Measurements from ENCODE around the gene LBX1. TPM values are rescaled to one million over a fixed set of nuclear protein-coding genes. Genes with fewer than 3 reads are reported as not detected.
"Not testable (repeated sequence)": the region's sequence is repeated elsewhere in the genome, so short reads cannot be mapped to it uniquely, and the experiment has no call there.

The LBX1 gene
- total RNA-seq, 1 donor from 2014 or later = not detected

GRCh38 chr10:101217450-101218281 lies 11.6 kb downstream of the LBX1 start:
- Mint-ChIP-seq H3K4me1 (peaks cover 26% of the 10 kb centered on the region), H3K9me3 (no peaks in the 10 kb centered on the region), H3K4me3 (no peak overlapping the region), H3K36me3 (ENCODE audit: low read depth) (peaks cover 4% of the 10 kb centered on the region), H3K27ac (no peak overlapping the region), H3K27me3 (peaks cover 86% of the 10 kb centered on the region)
- peak; percentile 69 for DNase-seq
- intact Hi-C loops (cut with micrococcal nuclease) = loop anchor here (5.0 to 10.0 kb wide), 3 partner anchors 173 to 1685 kb away; partner anchors contain the start of gene NKX2-3

GRCh38 chr10:101217044-101217425 lies 12.2 kb downstream of the LBX1 start:
- H3K36me3 Mint-ChIP-seq (ENCODE audit: low read depth) = peaks cover 4% of the 10 kb centered on the region
- peaks cover 86% of the 10 kb centered on the region for H3K27me3 Mint-ChIP-seq
- H3K9me3 Mint-ChIP-seq = no peaks in the 10 kb centered on the region
- peaks cover 26% of the 10 kb centered on the region for H3K4me1 Mint-ChIP-seq
- no peak for DNase-seq
- H3K27ac Mint-ChIP-seq = no peak overlapping the region
- H3K4me3 Mint-ChIP-seq = no peak overlapping the region
- intact Hi-C loops (cut with micrococcal nuclease) = loop anchor here (5.0 to 10.0 kb wide), 3 partner anchors 172 to 1685 kb away; partner anchors contain the start of gene NKX2-3

GRCh38 chr10:101216207-101217043 lies 12.8 kb downstream of the LBX1 start:
- H3K9me3 Mint-ChIP-seq = no peaks in the 10 kb centered on the region
- H3K27ac Mint-ChIP-seq = peak overlapping the region; percentile 71
- peak; percentile 60 for DNase-seq
- intact Hi-C loops (cut with micrococcal nuclease) = loop anchor here (1.0 to 10.0 kb wide), 4 partner anchors 9 to 1684 kb away; partner anchors contain the start of gene NKX2-3
- H3K4me1 Mint-ChIP-seq = peaks cover 21% of the 10 kb centered on the region
- H3K36me3 Mint-ChIP-seq (ENCODE audit: low read depth) = peaks cover 2% of the 10 kb centered on the region
- H3K4me3 Mint-ChIP-seq = no peak overlapping the region
- H3K27me3 Mint-ChIP-seq = peaks cover 86% of the 10 kb centered on the region

- Mint-ChIP-seq H3K27ac (no peak overlapping the region), H3K4me1 (peaks cover 18% of the 10 kb centered on the region), H3K4me3 (no peak overlapping the region), H3K36me3 (ENCODE audit: low read depth) (peaks cover 2% of the 10 kb centered on the region), H3K27me3 (peaks cover 81% of the 10 kb centered on the region), H3K9me3 (no peaks in the 10 kb centered on the region)
- intact Hi-C loops (cut with micrococcal nuclease) = loop anchor here (1.0 to 10.0 kb wide), 8 partner anchors 10 to 1683 kb away; partner anchors contain the start of gene NKX2-3
- DNase-seq = peak; percentile 60
Measured at GRCh38 chr10:101215397-101216206, 13.7 kb downstream of the LBX1 start.

- H3K4me1 Mint-ChIP-seq = peaks cover 18% of the 10 kb centered on the region
- H3K27me3 Mint-ChIP-seq = peaks cover 79% of the 10 kb centered on the region
- H3K36me3 Mint-ChIP-seq (ENCODE audit: low read depth) = peaks cover 2% of the 10 kb centered on the region
- DNase-seq = peak; percentile 90
- peak overlapping the region; percentile 69 for H3K27ac Mint-ChIP-seq
- peak overlapping the region; percentile 59 for H3K4me3 Mint-ChIP-seq
- no peaks in the 10 kb centered on the region for H3K9me3 Mint-ChIP-seq
- intact Hi-C loops (cut with micrococcal nuclease) = loop anchor here (1.0 to 10.0 kb wide), 8 partner anchors 24 to 1682 kb away; partner anchors contain the start of genes NKX2-3 and NPM3
Measured at GRCh38 chr10:101214446-101215396, 14.5 kb downstream of the LBX1 start.

- Mint-ChIP-seq H3K9me3 (no peaks in the 10 kb centered on the region), H3K4me3 (no peak overlapping the region), H3K4me1 (peaks cover 6% of the 10 kb centered on the region), H3K27ac (no peak overlapping the region), H3K27me3 (peaks cover 42% of the 10 kb centered on the region), H3K36me3 (ENCODE audit: low read depth) (no peaks in the 10 kb centered on the region)
- DNase-seq = no peak
- intact Hi-C loops (cut with micrococcal nuclease) = no loop called here
Measured at GRCh38 chr10:101208543-101208942, 20.7 kb downstream of the LBX1 start.

GRCh38 chr10:101207026-101207425 lies 22.2 kb downstream of the LBX1 start:
- H3K4me3 Mint-ChIP-seq = no peak overlapping the region

GRCh38 chr10:101202667-101203066 lies 26.6 kb downstream of the LBX1 start:
- intact Hi-C loops (cut with micrococcal nuclease); H3K36me3 Mint-ChIP-seq (ENCODE audit: low read depth); H3K4me3 Mint-ChIP-seq; H3K4me1 Mint-ChIP-seq; H3K27ac Mint-ChIP-seq; H3K9me3 Mint-ChIP-seq; DNase-seq: not testable (repeated sequence)
- peaks cover 11% of the 10 kb centered on the region for H3K27me3 Mint-ChIP-seq

More at GRCh38 chr10:101207026-101207425, 22.2 kb downstream of the LBX1 start:
- no peak for DNase-seq
- H3K27ac Mint-ChIP-seq = no peak overlapping the region
- peaks cover 35% of the 10 kb centered on the region for H3K27me3 Mint-ChIP-seq
- no peaks in the 10 kb centered on the region for H3K9me3 Mint-ChIP-seq
- peaks cover 4% of the 10 kb centered on the region for H3K4me1 Mint-ChIP-seq
- intact Hi-C loops (cut with micrococcal nuclease) = no loop called here
- H3K36me3 Mint-ChIP-seq (ENCODE audit: low read depth) = no peaks in the 10 kb centered on the region

- intact Hi-C loops (cut with micrococcal nuclease); H3K36me3 Mint-ChIP-seq (ENCODE audit: low read depth); H3K4me1 Mint-ChIP-seq; H3K9me3 Mint-ChIP-seq; H3K27ac Mint-ChIP-seq; DNase-seq; H3K4me3 Mint-ChIP-seq: not testable (repeated sequence)
- H3K27me3 Mint-ChIP-seq = peaks cover 11% of the 10 kb centered on the region
Measured at GRCh38 chr10:101198326-101198977, 30.8 kb downstream of the LBX1 start.

GRCh38 chr10:101195921-101196320 lies 33.3 kb downstream of the LBX1 start:
- no peaks in the 10 kb centered on the region for H3K4me1 Mint-ChIP-seq
- no peaks in the 10 kb centered on the region for H3K36me3 Mint-ChIP-seq (ENCODE audit: low read depth)
- no peaks in the 10 kb centered on the region for H3K9me3 Mint-ChIP-seq
- no peak for DNase-seq
- intact Hi-C loops (cut with micrococcal nuclease) = no loop called here
- no peak overlapping the region for H3K4me3 Mint-ChIP-seq
- no peak overlapping the region for H3K27ac Mint-ChIP-seq
- H3K27me3 Mint-ChIP-seq = peaks cover 11% of the 10 kb centered on the region

- no peak for DNase-seq
- Mint-ChIP-seq H3K27me3 (peaks cover 2% of the 10 kb centered on the region), H3K9me3 (no peaks in the 10 kb centered on the region), H3K4me3 (no peak overlapping the region), H3K4me1 (no peaks in the 10 kb centered on the region), H3K36me3 (ENCODE audit: low read depth) (no peaks in the 10 kb centered on the region), H3K27ac (no peak overlapping the region)
- intact Hi-C loops (cut with micrococcal nuclease) = no loop called here
Measured at GRCh38 chr10:101189461-101190401, 39.5 kb downstream of the LBX1 start.

Data from activated CD4-positive, alpha-beta T cell treated with anti-CD3 and anti-CD28 coated beads, Interleukin-2, amount 10 ng/mL, durations not matched to agents 24 days and 14 days (primary cell).